Neural cell (in vitro differentiated cells): ENCODE results near the gene SDK2. TPM values are rescaled to one million over a fixed set of nuclear protein-coding genes. Genes with fewer than 3 reads are reported as not detected.

ENCODE experiments used
- H2AFZ ChIP-seq: fragments of 200-600, 300-800 bp; sonication (generic), shearing (Covaris generic); 2 replicates; pipeline ENCODE4 v1.6.0; 2014; ENCODE audit warnings: low read depth, mild to moderate bottlenecking, antibody characterized with exemption, low read length, moderate library complexity
- H3F3A ChIP-seq: fragments of 200-600 bp; shearing (Covaris generic); 2 replicates; pipeline ENCODE4 v1.6.1; 2016; ENCODE audit warnings: mild to moderate bottlenecking, moderate library complexity, mixed read lengths, antibody characterized with exemption, low read length; ENCODE audit not compliant: insufficient read depth, poor library complexity, severe bottlenecking
- H3K27ac ChIP-seq: fragments of 200-600, 300-800 bp; sonication (generic), shearing (Covaris generic); 2 replicates; pipeline ENCODE4 v1.5.1; 2014; ENCODE audit warnings: mild to moderate bottlenecking, low read length, moderate library complexity
- H3K27me3 ChIP-seq: fragments of 300-800, 200-600 bp; sonication (generic), shearing (Covaris generic); 2 replicates; pipeline ENCODE4 v1.6.0; 2014; ENCODE audit warnings: mild to moderate bottlenecking, low read depth, low read length, moderate library complexity; ENCODE audit not compliant: insufficient read depth
- H3K36me3 ChIP-seq: fragments of 300-800, 200-600 bp; sonication (generic), shearing (Covaris generic); 2 replicates; pipeline ENCODE4 v1.5.1; 2014; ENCODE audit warnings: mild to moderate bottlenecking, antibody characterized with exemption, low read length, moderate library complexity; ENCODE audit not compliant: insufficient read depth
- H3K4me2 ChIP-seq: fragments of 300-800, 200-600 bp; sonication (generic), shearing (Covaris generic); 2 replicates; pipeline ENCODE4 v1.6.0; 2014; ENCODE audit warnings: mild to moderate bottlenecking, low read length
- H3K4me3 ChIP-seq: fragments of 300-800, 200-600 bp; sonication (generic), shearing (Covaris generic); 2 replicates; pipeline ENCODE4 v1.5.1; 2014; ENCODE audit warnings: mild to moderate bottlenecking, low read length, moderate library complexity
- H3K79me2 ChIP-seq: fragments of 200-600 bp; shearing (Covaris generic); replicated peaks from 2 replicates; pipeline ENCODE4 v1.6.0; 2014; ENCODE audit warnings: mild to moderate bottlenecking, low read length, moderate library complexity; ENCODE audit not compliant: insufficient read depth
- H3K9ac ChIP-seq: fragments of 300-800, 200-600 bp; sonication (generic), shearing (Covaris generic); 2 replicates; pipeline ENCODE4 v1.6.1; 2016; ENCODE audit warnings: mild to moderate bottlenecking, low read length, mixed read lengths
- H3K9me2 ChIP-seq: fragments of 200-600 bp; shearing (Covaris generic); 2 replicates; pipeline ENCODE4 v1.6.1; 2016; ENCODE audit warnings: mild to moderate bottlenecking, low read length, mixed read lengths; ENCODE audit not compliant: insufficient read depth
- H3K9me3 ChIP-seq: fragments of 200-600, 300-800 bp; sonication (generic), shearing (Covaris generic); 2 replicates; pipeline ENCODE4 v1.6.1; 2016; ENCODE audit warnings: mild to moderate bottlenecking, mixed run types, low read length, moderate library complexity, mixed read lengths
- H4K20me1 ChIP-seq: fragments of 200-600 bp; shearing (Covaris generic); 2 replicates; pipeline ENCODE4 v1.6.1; 2016; ENCODE audit warnings: mild to moderate bottlenecking, mixed run types; ENCODE audit not compliant: insufficient read depth
- CTCF ChIP-seq: fragments of 450-650 bp; IDR thresholded peaks from 2 replicates; pipeline ENCODE4 v1.5.1; 2014; ENCODE audit warnings: antibody characterized with exemption, mild to moderate bottlenecking, moderate library complexity; ENCODE audit not compliant: poor library complexity, severe bottlenecking
- EP300 ChIP-seq: fragments of 450-650 bp; conservative IDR thresholded peaks from 2 replicates; pipeline ENCODE4 v1.6.1; 2014; ENCODE audit warnings: antibody characterized with exemption, mild to moderate bottlenecking, moderate library complexity; ENCODE audit not compliant: poor library complexity, severe bottlenecking
- EZH2 ChIP-seq: fragments of 200-600, 300-800 bp; shearing (Covaris generic), sonication (generic); IDR thresholded peaks from 2 replicates; pipeline ENCODE4 v1.6.1; 2014; ENCODE audit warnings: antibody characterized with exemption, low read length, borderline replicate concordance, mild to moderate bottlenecking; ENCODE audit not compliant: insufficient read depth, poor library complexity, severe bottlenecking
- MXI1 ChIP-seq: fragments of 450-650 bp; conservative IDR thresholded peaks from 2 replicates; pipeline ENCODE4 v1.6.1; 2014; ENCODE audit warnings: antibody characterized with exemption, mild to moderate bottlenecking; ENCODE audit not compliant: poor library complexity, severe bottlenecking
- POLR2AphosphoS5 ChIP-seq: IDR thresholded peaks from 2 replicates; pipeline ENCODE4 v1.6.1; 2012
- RAD21 ChIP-seq: fragments of 450-650 bp; conservative IDR thresholded peaks from 2 replicates; pipeline ENCODE4 v1.6.1; 2014; ENCODE audit warnings: antibody characterized with exemption, mild to moderate bottlenecking, moderate library complexity
- REST ChIP-seq: IDR thresholded peaks from 2 replicates; pipeline ENCODE4 v1.6.1; 2012; ENCODE audit warnings: borderline replicate concordance
- SMC3 ChIP-seq: fragments of 450-650 bp; conservative IDR thresholded peaks from 2 replicates; pipeline ENCODE4 v1.6.1; 2014; ENCODE audit warnings: antibody characterized with exemption, mild to moderate bottlenecking, moderate library complexity; ENCODE audit not compliant: poor library complexity
- TAF1 ChIP-seq: IDR thresholded peaks from 2 replicates; pipeline ENCODE4 v1.6.1; 2012; ENCODE audit warnings: low read depth
- polyA plus RNA-seq: library from polyadenylated mRNA; depleted of rRNA; stranded (reverse); fragments of >200 nt; gene quantifications from 2 replicates; pipeline ENCODE4 v1.2.3, GENCODE V29; 2014

Gene SDK2
- polyA plus RNA-seq, 1 donor from 2014 or later: 0.73 TPM

- Histone ChIP-seq H3K27ac (no peak overlapping the region), H3F3A (no peaks in the 10 kb centered on the region), H3K4me3 (no peak overlapping the region), H3K9me3 (no peaks in the 10 kb centered on the region), H3K9ac (no peak overlapping the region), H2AFZ (no peak overlapping the region), H3K4me2 (no peak overlapping the region), H3K27me3 (no peaks in the 10 kb centered on the region), H3K36me3 (no peaks in the 10 kb centered on the region), H4K20me1 (no peaks in the 10 kb centered on the region), H3K9me2 (no peaks in the 10 kb centered on the region), H3K79me2 (peaks cover 63% of the 10 kb centered on the region)
- TF ChIP-seq MXI1: no peak
- no peak for TF ChIP-seq TAF1
- TF ChIP-seq REST: no peak
- no peak for TF ChIP-seq EZH2
- no peak for TF ChIP-seq EP300
- no peak for TF ChIP-seq POLR2AphosphoS5
- TF ChIP-seq CTCF: no peak
- TF ChIP-seq SMC3: no peak
- no peak for TF ChIP-seq RAD21
Measured at GRCh38 chr17:73292031-73292531, 352.2 kb downstream of the SDK2 start.

GRCh38 chr17:73291260-73291801, 352.9 kb downstream of the SDK2 start:
- Histone ChIP-seq H3K27ac (no peak overlapping the region), H2AFZ (no peak overlapping the region), H3K4me2 (no peak overlapping the region), H3K27me3 (no peaks in the 10 kb centered on the region), H3K4me3 (no peak overlapping the region), H3K9me2 (no peaks in the 10 kb centered on the region), H4K20me1 (no peaks in the 10 kb centered on the region), H3K9ac (no peak overlapping the region), H3K36me3 (no peaks in the 10 kb centered on the region), H3K79me2 (peaks cover 60% of the 10 kb centered on the region), H3K9me3 (no peaks in the 10 kb centered on the region), H3F3A (no peaks in the 10 kb centered on the region)
- TF ChIP-seq TAF1 (no peak), EP300 (no peak), CTCF (no peak), MXI1 (no peak), RAD21 (no peak), SMC3 (no peak), REST (no peak), POLR2AphosphoS5 (no peak), EZH2 (no peak)
